ENCODE data around the gene COLEC11.
"Not testable (repeated sequence)": the region's sequence is repeated elsewhere in the genome, so short reads cannot be mapped to it uniquely, and the experiment has no call there.

The COLEC11 gene

GRCh38 chr2:3626118-3626811 lies 31.4 kb downstream of the COLEC11 start:
- no peak for DNase-seq

- no peak for DNase-seq
These were observed 32.0 kb downstream of the COLEC11 start for GRCh38 chr2:3626812-3627499.

- DNase-seq, result no peak
These were observed 32.7 kb downstream of the COLEC11 start for GRCh38 chr2:3627500-3628100.

- DNase-seq, result no peak
These were observed 33.3 kb downstream of the COLEC11 start for GRCh38 chr2:3628241-3628679.

GRCh38 chr2:3628800-3629199 lies 33.9 kb downstream of the COLEC11 start:
- DNase-seq, result no peak

GRCh38 chr2:3630631-3631030 lies 35.7 kb downstream of the COLEC11 start:
- no peak for DNase-seq

- DNase-seq, result no peak
These were observed 36.4 kb downstream of the COLEC11 start for GRCh38 chr2:3631161-3631850.

GRCh38 chr2:3631851-3632659 lies 37.1 kb downstream of the COLEC11 start:
- DNase-seq, result no peak

- DNase-seq, result no peak
These were observed 38.4 kb downstream of the COLEC11 start for GRCh38 chr2:3633089-3633981.

- DNase-seq, result no peak
These were observed 39.2 kb downstream of the COLEC11 start for GRCh38 chr2:3633982-3634595.

- no peak for DNase-seq
These were observed 39.7 kb downstream of the COLEC11 start for GRCh38 chr2:3634596-3635121.

GRCh38 chr2:3635171-3635974 lies 40.5 kb downstream of the COLEC11 start:
- no peak for DNase-seq

GRCh38 chr2:3635975-3636327 lies 41.0 kb downstream of the COLEC11 start:
- DNase-seq, result not testable (repeated sequence)

- DNase-seq, result no peak
These were observed 41.8 kb downstream of the COLEC11 start for GRCh38 chr2:3636586-3637310.

GRCh38 chr2:3637311-3637675 lies 42.4 kb downstream of the COLEC11 start:
- DNase-seq, result no peak

GRCh38 chr2:3637692-3638455 lies 43.0 kb downstream of the COLEC11 start:
- no peak for DNase-seq

GRCh38 chr2:3638456-3638810 lies 43.5 kb downstream of the COLEC11 start:
- DNase-seq, result no peak

- no peak for DNase-seq
These were observed 44.2 kb downstream of the COLEC11 start for GRCh38 chr2:3639015-3639630.
